Smooth muscle cell (in vitro differentiated cells): ENCODE results near the gene TDRKH. TPM values are rescaled to one million over a fixed set of nuclear protein-coding genes. Genes with fewer than 3 reads are reported as not detected.
A peak's percentile ranks its signal among the peaks of the same experiment; 100 is the strongest.

Experiments
- DNase-seq: peaks from one replicate; lab custom pipeline; 2025; ENCODE audit not compliant: unreplicated experiment; lab: John Stamatoyannopoulos, UW
- H2AFZ ChIP-seq: fragments of 200-600 bp; sonication (generic); 2 replicates; pipeline ENCODE4 v1.6.0; 2016; ENCODE audit warnings: antibody characterized with exemption, low read depth, mild to moderate bottlenecking
- H3F3A ChIP-seq: fragments of 200-600 bp; sonication (generic); 2 replicates; pipeline ENCODE4 v1.6.0; 2017; ENCODE audit warnings: antibody characterized with exemption, low read depth
- H3K27ac ChIP-seq: fragments of 200-600 bp; sonication (generic); 2 replicates; pipeline ENCODE4 v1.5.1; 2016; ENCODE audit warnings: low read depth, mild to moderate bottlenecking
- H3K27me3 ChIP-seq: fragments of 200-600 bp; sonication (generic); 2 replicates; pipeline ENCODE4 v1.6.1; 2016; ENCODE audit warnings: low read depth, mild to moderate bottlenecking
- H3K36me3 ChIP-seq: fragments of 200-600 bp; sonication (generic); 2 replicates; pipeline ENCODE4 v1.5.1; 2016; ENCODE audit warnings: low read depth
- H3K4me1 ChIP-seq: fragments of 200-600 bp; sonication (generic); 2 replicates; pipeline ENCODE4 v1.5.1; 2016; ENCODE audit warnings: low read depth
- H3K4me2 ChIP-seq: fragments of 200-600 bp; sonication (generic); 2 replicates; pipeline ENCODE4 v1.6.0; 2016; ENCODE audit warnings: mild to moderate bottlenecking
- H3K4me3 ChIP-seq: fragments of 200-600 bp; sonication (generic); 2 replicates; pipeline ENCODE4 v1.5.1; 2016; ENCODE audit warnings: mild to moderate bottlenecking
- H3K79me2 ChIP-seq: fragments of 200-600 bp; sonication (generic); 2 replicates; pipeline ENCODE4 v1.6.0; 2016; ENCODE audit warnings: low read depth, mild to moderate bottlenecking
- H3K9ac ChIP-seq: fragments of 200-600 bp; sonication (generic); 2 replicates; pipeline ENCODE4 v1.6.0; 2016; ENCODE audit warnings: low read depth
- H3K9me3 ChIP-seq: fragments of 200-600 bp; sonication (generic); replicated peaks from 2 replicates; pipeline ENCODE4 v1.5.1; 2016; ENCODE audit warnings: low read depth
- H4K20me1 ChIP-seq: fragments of 200-600 bp; sonication (generic); 2 replicates; pipeline ENCODE4 v1.6.0; 2016; ENCODE audit warnings: low read depth
- WGBS: methylation state at CpG from one replicate; pipeline ENCODE4 v1.1.7; 2016; ENCODE audit warnings: low lambda C conversion rate; 5-methylcytosine and 5-hydroxymethylcytosine counted together
- polyA plus RNA-seq: library from polyadenylated mRNA; unstranded; fragments of >200 nt; fragmentation: Nextera tagmentation; extraction: Ambion mirVana; gene quantifications from 2 replicates; pipeline ENCODE4 v1.2.1, GENCODE V29; 2016
- total RNA-seq: library from RNA; depleted of rRNA; stranded (reverse); fragments of >200 nt; gene quantifications from 2 replicates; pipeline ENCODE4 v1.2.3, GENCODE V29; 2014
- TF ChIP-seq, protein P1 (sequence below): fragments of 200-600 bp; sonication (generic); IDR thresholded peaks from 2 replicates; pipeline ENCODE4 v1.5.1; 2017; ENCODE audit warnings: borderline replicate concordance, mild to moderate bottlenecking, antibody characterized with exemption; ENCODE audit not compliant: insufficient read depth, poor library complexity, severe bottlenecking

Gene TDRKH
- total and polyA plus RNA-seq, 2 experiments from 2014 or later: 4.7 to 8.5 TPM

DNA sequence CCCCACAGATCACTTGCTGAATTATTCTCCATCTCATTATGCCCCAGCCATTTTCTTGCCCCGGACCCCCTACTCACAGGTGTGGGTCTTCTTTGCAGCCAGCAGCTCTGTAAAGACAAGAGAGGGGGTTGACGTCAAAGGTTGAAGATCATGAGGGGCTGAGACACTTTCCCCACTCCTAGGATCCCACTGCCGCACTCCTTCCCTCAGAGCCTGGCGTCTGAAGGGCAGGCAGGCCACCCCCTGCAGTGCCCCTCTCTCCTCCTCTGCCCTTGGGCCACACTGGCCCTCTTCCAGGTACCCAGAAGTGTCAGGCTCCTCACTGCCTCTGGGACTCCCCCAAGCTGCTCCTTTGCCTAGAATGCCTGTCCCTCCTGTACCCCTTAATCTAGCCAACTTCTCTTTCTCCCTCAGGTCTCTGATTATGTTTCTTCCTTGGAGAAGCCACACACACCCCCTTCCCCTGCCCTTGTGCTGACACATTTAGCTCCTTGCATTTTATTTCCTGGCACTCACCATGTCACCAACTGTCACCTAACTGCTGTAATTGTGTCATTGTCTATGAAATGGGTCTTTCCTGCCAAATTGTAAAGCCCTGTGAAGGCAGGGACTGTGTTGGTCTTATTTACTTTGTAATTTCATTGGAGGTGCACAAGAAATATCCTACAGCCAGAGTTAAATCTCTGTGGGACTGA, 39.2 kb upstream of the TDRKH start:
- H3K9ac ChIP-seq: no peak overlapping the region
- H3K4me3 ChIP-seq: no peak overlapping the region
- DNase-seq: no peak
- no peaks in the 10 kb centered on the region for H3K79me2 ChIP-seq
- H3K4me2 ChIP-seq: peak overlapping the region; percentile 13
- WGBS: 56% methylated on average over 4 of the region's 4 CpGs
- TF ChIP-seq, protein P1, sequence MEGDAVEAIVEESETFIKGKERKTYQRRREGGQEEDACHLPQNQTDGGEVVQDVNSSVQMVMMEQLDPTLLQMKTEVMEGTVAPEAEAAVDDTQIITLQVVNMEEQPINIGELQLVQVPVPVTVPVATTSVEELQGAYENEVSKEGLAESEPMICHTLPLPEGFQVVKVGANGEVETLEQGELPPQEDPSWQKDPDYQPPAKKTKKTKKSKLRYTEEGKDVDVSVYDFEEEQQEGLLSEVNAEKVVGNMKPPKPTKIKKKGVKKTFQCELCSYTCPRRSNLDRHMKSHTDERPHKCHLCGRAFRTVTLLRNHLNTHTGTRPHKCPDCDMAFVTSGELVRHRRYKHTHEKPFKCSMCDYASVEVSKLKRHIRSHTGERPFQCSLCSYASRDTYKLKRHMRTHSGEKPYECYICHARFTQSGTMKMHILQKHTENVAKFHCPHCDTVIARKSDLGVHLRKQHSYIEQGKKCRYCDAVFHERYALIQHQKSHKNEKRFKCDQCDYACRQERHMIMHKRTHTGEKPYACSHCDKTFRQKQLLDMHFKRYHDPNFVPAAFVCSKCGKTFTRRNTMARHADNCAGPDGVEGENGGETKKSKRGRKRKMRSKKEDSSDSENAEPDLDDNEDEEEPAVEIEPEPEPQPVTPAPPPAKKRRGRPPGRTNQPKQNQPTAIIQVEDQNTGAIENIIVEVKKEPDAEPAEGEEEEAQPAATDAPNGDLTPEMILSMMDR: no peak
- no peaks in the 10 kb centered on the region for H3K9me3 ChIP-seq
- H3K27ac ChIP-seq: no peak overlapping the region
- no peaks in the 10 kb centered on the region for H4K20me1 ChIP-seq
- no peak overlapping the region for H2AFZ ChIP-seq
- peaks cover 3% of the 10 kb centered on the region for H3K4me1 ChIP-seq
- no peaks in the 10 kb centered on the region for H3K27me3 ChIP-seq
- no peaks in the 10 kb centered on the region for H3F3A ChIP-seq
- no peaks in the 10 kb centered on the region for H3K36me3 ChIP-seq

DNA sequence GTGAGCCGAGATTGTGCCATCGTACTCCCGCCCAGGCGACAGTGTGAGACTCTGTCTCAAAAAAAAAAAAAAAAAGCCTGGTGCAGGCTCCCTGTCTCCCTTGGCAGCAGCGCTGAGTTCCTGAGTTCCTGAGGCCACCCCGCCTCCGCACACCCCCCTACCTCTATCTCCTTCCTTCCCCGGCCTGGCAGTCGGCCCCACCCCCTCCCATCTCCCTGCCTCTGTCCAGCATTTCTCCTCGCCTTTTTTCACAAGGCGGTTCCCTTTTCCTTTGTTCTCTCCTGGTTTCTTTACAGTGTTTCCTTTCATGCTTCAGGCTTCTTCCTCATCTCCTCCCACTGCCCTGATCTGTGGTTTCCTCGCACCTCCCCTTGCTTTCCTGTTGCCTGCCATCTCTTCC, 38.6 kb upstream of the TDRKH start:
- Histone ChIP-seq H3K9ac (no peak overlapping the region), H3K36me3 (no peaks in the 10 kb centered on the region), H3K27ac (no peak overlapping the region), H3K4me1 (peaks cover 3% of the 10 kb centered on the region), H4K20me1 (no peaks in the 10 kb centered on the region), H2AFZ (no peak overlapping the region), H3K4me3 (no peak overlapping the region), H3K79me2 (no peaks in the 10 kb centered on the region), H3F3A (no peaks in the 10 kb centered on the region), H3K27me3 (no peaks in the 10 kb centered on the region), H3K9me3 (no peaks in the 10 kb centered on the region), H3K4me2 (peak overlapping the region; percentile 13)
- no peak for DNase-seq
- WGBS: 13% methylated on average over 11 of the region's 12 CpGs
- TF ChIP-seq, protein P1: no peak

DNA sequence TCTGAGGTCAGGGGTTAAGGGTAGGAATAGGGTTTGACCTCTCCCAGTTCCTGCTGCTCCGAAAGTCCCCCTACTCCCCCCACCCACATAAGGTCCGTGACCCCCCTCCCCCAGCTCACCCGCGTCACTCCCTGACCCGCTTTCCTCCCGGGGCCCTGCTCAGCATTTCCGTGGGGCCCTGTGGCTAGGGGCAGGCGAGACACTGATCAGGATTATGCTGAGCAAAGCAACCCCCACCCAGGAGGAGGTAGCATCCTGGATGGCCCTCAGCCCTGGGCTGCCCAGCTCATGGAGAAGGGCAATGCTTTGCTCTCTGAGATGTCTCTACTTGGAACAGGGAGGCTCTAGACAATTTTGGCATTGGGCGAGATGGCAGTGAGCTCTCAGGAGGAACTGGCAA, 37.6 kb upstream of the TDRKH start:
- Histone ChIP-seq H4K20me1 (no peaks in the 10 kb centered on the region), H3K36me3 (no peaks in the 10 kb centered on the region), H3K4me1 (peaks cover 3% of the 10 kb centered on the region), H3F3A (no peaks in the 10 kb centered on the region), H3K9ac (no peak overlapping the region), H3K27me3 (no peaks in the 10 kb centered on the region), H2AFZ (no peak overlapping the region), H3K4me2 (no peak overlapping the region), H3K27ac (no peak overlapping the region), H3K79me2 (no peaks in the 10 kb centered on the region), H3K4me3 (no peak overlapping the region), H3K9me3 (no peaks in the 10 kb centered on the region)
- no peak for DNase-seq
- TF ChIP-seq, protein P1: no peak
- WGBS: 88% methylated on average over 7 of the region's 9 CpGs
